HCT116 (cell line): Measurements from ENCODE around the gene LRR1. TPM values are rescaled to one million over a fixed set of nuclear protein-coding genes. Genes with fewer than 3 reads are reported as not detected.
A peak's percentile ranks its signal among the peaks of the same experiment; 100 is the strongest.

Experiments used
- ATAC-seq: fragments of 200-7000 bp; cut with Tn5 transposase; 2 replicates; pipeline ENCODE4 v1.9.1; 2020; ENCODE audit warnings: mild to moderate bottlenecking, moderate library complexity
- BruUV-seq: library from RNA; stranded (reverse); fragments of 400-500 nt; replicated peaks from 2 replicates; lab custom pipeline; 2021; lab: Mats Ljungman, UMichigan
- CTCF ChIA-PET: fragments of 300-600 bp; sonication (Branson Sonifier 250); formaldehyde crosslinking; loops from one replicate; lab custom pipeline; 2021; ENCODE audit warnings: antibody characterized with exemption; lab: Charles Lee
- POLR2A ChIA-PET: fragments of 300-600, 350-600 bp; sonication (Branson Sonifier 250); formaldehyde crosslinking; loops from one replicate; lab custom pipeline; 2021; ENCODE audit warnings: antibody characterized with exemption; lab: Charles Lee
- RAD21 ChIA-PET, 2 experiments: fragments of 300-600 bp; sonication (Branson Sonifier 250); formaldehyde crosslinking; loops; one replicate each; lab custom pipeline; 2023; ENCODE audit warnings: low total read pairs in 2 of 2; ENCODE audit not compliant: uncharacterized antibody in 2 of 2, unreplicated experiment in 2 of 2, low non-redundant PET in 1 of 2; lab: Charles Lee
- DNase-seq: peaks from one replicate; pipeline ENCODE4 v3.0.0-alpha.2; 2010; ENCODE audit warnings: low read depth, low spot score
- H2AFZ ChIP-seq: fragments of 200-600 bp; shearing (Covaris generic), sonication (generic); 2 replicates; pipeline ENCODE4 v1.6.1; 2017; ENCODE audit warnings: low read depth, mixed run types, mixed read lengths, antibody characterized with exemption, low read length; ENCODE audit not compliant: poor library complexity, severe bottlenecking
- H3K27ac ChIP-seq: 2 replicates; pipeline ENCODE4 v1.5.1; 2012; ENCODE audit warnings: low read depth, low read length
- H3K27me3 ChIP-seq: fragments of 200-600 bp; sonication (generic); 2 replicates; pipeline ENCODE4 v1.6.1; 2016; ENCODE audit warnings: mixed run types, low read length, mixed read lengths; ENCODE audit not compliant: insufficient read depth
- H3K36me3 ChIP-seq, 2 experiments: fragments of 200-500 bp in 1 of 2; fragments of 200-600 bp in 1 of 2; sonication (Bioruptor generic) in 1 of 2; sonication (generic) in 1 of 2; 2 replicates each; pipeline versions ENCODE4 v1.5.1 to v1.6.1; 2014 to 2016; ENCODE audit warnings: low read length in 2 of 2, inconsistent platforms in 1 of 2, mixed read lengths in 1 of 2, mixed run types in 1 of 2; ENCODE audit not compliant: insufficient read depth in 2 of 2, control insufficient read depth in 1 of 2
- H3K4me1 ChIP-seq, 2 experiments: fragments of 200-600 bp in 1 of 2; sonication (generic) in 1 of 2; 2 replicates each; pipeline versions ENCODE4 v1.5.1 to v1.6.1; 2012 to 2017; ENCODE audit warnings: low read length in 2 of 2, inconsistent platforms in 1 of 2, mild to moderate bottlenecking in 1 of 2, mixed read lengths in 1 of 2, mixed run types in 1 of 2, moderate library complexity in 1 of 2; ENCODE audit not compliant: insufficient read depth in 2 of 2, control insufficient read depth in 1 of 2
- H3K4me2 ChIP-seq: fragments of 200-600 bp; sonication (generic); 2 replicates; pipeline ENCODE4 v1.6.1; 2017; ENCODE audit warnings: mixed run types, low read length, mixed read lengths
- H3K4me3 ChIP-seq, 2 experiments: fragments of 200-600 bp in 1 of 2; sonication (generic) in 1 of 2; replicated peaks in 1 of 2; 2 replicates each; pipeline ENCODE4 v1.5.1; 2011 to 2016; ENCODE audit warnings: low read length in 2 of 2, control low read depth in 1 of 2, low read depth in 1 of 2, mild to moderate bottlenecking in 1 of 2, mixed read lengths in 1 of 2, mixed run types in 1 of 2
- H3K79me2 ChIP-seq: fragments of 200-600 bp; sonication (generic); 2 replicates; pipeline ENCODE4 v1.6.1; 2017; ENCODE audit warnings: mild to moderate bottlenecking, mixed run types, low read length, moderate library complexity, mixed read lengths; ENCODE audit not compliant: insufficient read depth
- H3K9ac ChIP-seq: fragments of 200-600 bp; sonication (generic); 2 replicates; pipeline ENCODE4 v1.6.1; 2016; ENCODE audit warnings: low read length, mixed read lengths
- H3K9me2 ChIP-seq: fragments of 200-600 bp; sonication (generic), shearing (Covaris generic); 2 replicates; pipeline ENCODE4 v1.6.1; 2017; ENCODE audit warnings: mixed run types, mild to moderate bottlenecking, moderate library complexity; ENCODE audit not compliant: insufficient read depth
- H3K9me3 ChIP-seq, 2 experiments: fragments of 200-500 bp in 1 of 2; fragments of 200-600 bp in 1 of 2; sonication (Bioruptor generic) in 1 of 2; sonication (generic) in 1 of 2; 2 replicates each; pipeline ENCODE4 v1.6.1; 2014 to 2017; ENCODE audit warnings: low read length in 2 of 2, mixed read lengths in 2 of 2, inconsistent platforms in 1 of 2, low read depth in 1 of 2, mild to moderate bottlenecking in 1 of 2, mixed run types in 1 of 2, moderate library complexity in 1 of 2; ENCODE audit not compliant: control insufficient read depth in 1 of 2, insufficient read depth in 1 of 2
- H4K20me1 ChIP-seq: fragments of 200-600 bp; sonication (generic), shearing (Covaris generic); 2 replicates; pipeline ENCODE4 v1.6.1; 2017; ENCODE audit warnings: mixed run types, mild to moderate bottlenecking, moderate library complexity; ENCODE audit not compliant: insufficient read depth
- CBX3 ChIP-seq: IDR thresholded peaks from 2 replicates; pipeline ENCODE4 v1.6.1; 2012; ENCODE audit warnings: low read depth
- CEBPB ChIP-seq: IDR thresholded peaks from 2 replicates; pipeline ENCODE4 v1.6.1; 2012; ENCODE audit warnings: low read depth
- EGR1 ChIP-seq: IDR thresholded peaks from 2 replicates; pipeline ENCODE4 v1.6.1; 2012; ENCODE audit warnings: low read depth
- ELF1 ChIP-seq: IDR thresholded peaks from 2 replicates; pipeline ENCODE4 v1.6.1; 2012; ENCODE audit warnings: low read depth, borderline replicate concordance
- EZH2phosphoT487 ChIP-seq: fragments of 200-600 bp; IDR thresholded peaks from 2 replicates; pipeline ENCODE4 v1.6.1; 2018; ENCODE audit warnings: antibody characterized with exemption, borderline replicate concordance
- FOSL1 ChIP-seq: IDR thresholded peaks from 2 replicates; pipeline ENCODE4 v1.6.1; 2012; ENCODE audit warnings: low read depth
- POLR2AphosphoS5 ChIP-seq: IDR thresholded peaks from 2 replicates; pipeline ENCODE4 v1.6.1; 2011; ENCODE audit warnings: mild to moderate bottlenecking, low read depth, low read length, moderate library complexity
- RAD21 ChIP-seq: IDR thresholded peaks from 2 replicates; pipeline ENCODE4 v1.6.1; 2012; ENCODE audit warnings: low read depth, mild to moderate bottlenecking
- TCF7L2 ChIP-seq: IDR thresholded peaks from 2 replicates; pipeline ENCODE4 v1.7.0; 2011; ENCODE audit warnings: borderline replicate concordance, inconsistent platforms; ENCODE audit not compliant: insufficient read depth, insufficient read length; ENCODE audit errors: extremely low read depth
- ZFX ChIP-seq: fragments of 450-650 bp; IDR thresholded peaks from 2 replicates; pipeline ENCODE4 v1.6.1; 2017
- intact Hi-C: fragments of 100-400 bp; cut with micrococcal nuclease; formaldehyde crosslinking; loops from 2 replicates; pipeline ENCODE4 v1.10.0; 2022
- total RNA-seq: library from RNA; stranded (reverse); gene quantifications from one replicate; pipeline ENCODE4 v1.2.1, GENCODE V29; 2021; ENCODE audit not compliant: unreplicated experiment
- TF ChIP-seq, protein P1 (sequence below), 3 experiments: fragments of 200-600 bp in 1 of 3; sonication (generic) in 1 of 3; IDR thresholded peaks in 2 of 3; conservative IDR thresholded peaks in 1 of 3; 2 replicates each; pipeline ENCODE4 v1.5.1; 2012 to 2017; ENCODE audit warnings: low read depth in 2 of 3, low read length in 2 of 3, antibody characterized with exemption in 1 of 3, borderline replicate concordance in 1 of 3, control low read depth in 1 of 3, mild to moderate bottlenecking in 1 of 3, mixed read lengths in 1 of 3, mixed run types in 1 of 3, moderate library complexity in 1 of 3; ENCODE audit not compliant: insufficient read depth in 1 of 3

The LRR1 gene
- total RNA-seq, 1 experiment from 2014 or later = 34.6 TPM

DNA sequence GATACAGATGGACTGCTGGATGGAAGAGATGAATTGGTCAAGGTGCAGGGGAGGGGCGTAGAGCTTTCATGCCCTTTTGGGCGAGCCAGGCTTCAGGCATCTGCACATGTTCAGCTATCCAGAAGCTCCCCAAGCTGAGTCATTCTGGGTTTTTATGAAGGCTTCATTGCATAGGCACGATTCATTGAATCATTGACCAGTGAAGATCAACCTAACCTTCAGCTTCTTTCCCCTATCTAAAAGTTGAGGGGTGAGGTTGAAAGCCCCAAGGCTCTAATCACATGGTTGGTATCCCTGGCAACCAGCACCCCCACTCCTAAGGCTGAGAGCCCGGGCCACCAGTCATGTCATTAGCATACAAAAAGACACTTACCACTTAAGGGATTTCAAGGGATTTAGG, 48.9 kb upstream of the LRR1 start:
- Histone ChIP-seq H3K4me3 (no peak overlapping the region), H3K27me3 (no peaks in the 10 kb centered on the region), H3K4me2 (peak overlapping the region; percentile 26), H2AFZ (no peak overlapping the region), H3K9me3 (no peaks in the 10 kb centered on the region), H3K4me1 (peaks cover 0 to 12% of the 10 kb centered on the region in 2 experiments; a peak in 3 of 4 replicates), H4K20me1 (no peaks in the 10 kb centered on the region), H3K9ac (no peak overlapping the region), H3K27ac (no peak overlapping the region), H3K36me3 (no peaks in the 10 kb centered on the region), H3K79me2 (no peaks in the 10 kb centered on the region), H3K9me2 (no peaks in the 10 kb centered on the region)
- ATAC-seq (no peak; the same call in 1 of the 2 replicates), DNase-seq (no peak)
- no TSS peak for BruUV-seq
- TF ChIP-seq FOSL1 (no peak), EGR1 (no peak), CBX3 (no peak)
- intact Hi-C loops = no loop called here
- ChIA-PET RAD21 (no interaction called here), POLR2A (no interaction called here), CTCF (interaction anchor here (0.9 to 2.9 kb wide), 4 partner anchors 12 to 1632 kb away, joined by 4 to 43 read pairs (median 4); no protein-coding TSS in a partner anchor)

DNA sequence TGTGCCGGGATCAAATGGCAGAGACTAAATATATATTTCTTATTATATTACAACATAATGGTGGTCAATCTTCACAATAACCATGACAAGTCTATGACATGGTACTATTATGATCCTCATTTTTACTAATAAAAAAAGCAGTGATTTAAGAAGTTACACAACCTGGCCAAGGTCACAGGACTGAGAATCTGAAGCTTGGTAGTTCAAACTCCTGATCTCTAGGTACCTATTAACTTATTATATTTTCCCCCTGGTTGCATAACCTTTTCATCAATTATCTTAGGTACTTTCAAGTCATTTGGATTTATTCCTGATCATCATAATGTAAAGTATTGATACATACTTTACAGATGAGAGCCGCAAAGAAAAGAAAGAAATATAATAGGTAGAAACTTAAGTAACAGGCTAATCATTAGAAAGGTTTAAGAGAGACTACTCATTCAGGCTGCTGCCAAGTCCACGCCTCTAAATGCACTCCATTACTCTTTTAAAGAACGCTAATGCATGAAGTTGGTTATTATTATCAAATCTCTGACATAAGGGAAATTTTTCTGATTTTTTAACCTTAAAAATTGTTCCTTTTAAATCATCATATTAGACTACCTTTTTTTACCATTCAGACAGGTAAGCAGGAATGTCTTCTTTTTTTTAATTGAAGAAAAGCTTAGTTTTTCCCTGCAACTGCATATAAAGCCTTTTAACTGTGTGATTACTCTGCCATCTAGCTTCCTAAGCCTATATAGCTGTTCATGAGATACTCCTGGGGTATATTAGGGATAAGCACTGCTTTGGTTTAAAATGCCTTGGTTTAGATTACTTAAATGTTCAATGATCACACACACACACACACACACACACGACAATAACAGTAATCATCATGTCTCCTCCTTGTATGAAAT, 48.2 kb upstream of the LRR1 start:
- intact Hi-C loops = no loop called here
- Histone ChIP-seq H3K36me3 (no peaks in the 10 kb centered on the region), H3K27ac (no peak overlapping the region), H3K9me3 (no peaks in the 10 kb centered on the region), H3K27me3 (no peaks in the 10 kb centered on the region), H2AFZ (no peak overlapping the region), H3K79me2 (no peaks in the 10 kb centered on the region)
- ChIA-PET POLR2A (no interaction called here), CTCF (interaction anchor here (0.9 to 2.9 kb wide), 7 partner anchors 13 to 1633 kb away, joined by 3 to 43 read pairs (median 4); no protein-coding TSS in a partner anchor)
- TF ChIP-seq EZH2phosphoT487 (no peak), TCF7L2 (no peak), CEBPB (no peak), FOSL1 (no peak), ZFX (no peak), RAD21 (peak; percentile 60), ELF1 (no peak), CBX3 (no peak), POLR2AphosphoS5 (no peak)
- TF ChIP-seq, protein P1, sequence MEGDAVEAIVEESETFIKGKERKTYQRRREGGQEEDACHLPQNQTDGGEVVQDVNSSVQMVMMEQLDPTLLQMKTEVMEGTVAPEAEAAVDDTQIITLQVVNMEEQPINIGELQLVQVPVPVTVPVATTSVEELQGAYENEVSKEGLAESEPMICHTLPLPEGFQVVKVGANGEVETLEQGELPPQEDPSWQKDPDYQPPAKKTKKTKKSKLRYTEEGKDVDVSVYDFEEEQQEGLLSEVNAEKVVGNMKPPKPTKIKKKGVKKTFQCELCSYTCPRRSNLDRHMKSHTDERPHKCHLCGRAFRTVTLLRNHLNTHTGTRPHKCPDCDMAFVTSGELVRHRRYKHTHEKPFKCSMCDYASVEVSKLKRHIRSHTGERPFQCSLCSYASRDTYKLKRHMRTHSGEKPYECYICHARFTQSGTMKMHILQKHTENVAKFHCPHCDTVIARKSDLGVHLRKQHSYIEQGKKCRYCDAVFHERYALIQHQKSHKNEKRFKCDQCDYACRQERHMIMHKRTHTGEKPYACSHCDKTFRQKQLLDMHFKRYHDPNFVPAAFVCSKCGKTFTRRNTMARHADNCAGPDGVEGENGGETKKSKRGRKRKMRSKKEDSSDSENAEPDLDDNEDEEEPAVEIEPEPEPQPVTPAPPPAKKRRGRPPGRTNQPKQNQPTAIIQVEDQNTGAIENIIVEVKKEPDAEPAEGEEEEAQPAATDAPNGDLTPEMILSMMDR (IDR thresholded peaks at IDR 0.05 in 2 of 3, conservative IDR thresholded peaks at IDR 0.05 in 1 of 3; ENCODE audit: borderline replicate concordance in 1 of 3, insufficient read depth in 1 of 3, low read depth in 2 of 3, low read length in 2 of 3) = peak; percentile 24 to 59 (median 43); a peak in 4 of 6 replicates
- TF ChIP-seq, all 23 proteins: peak for 2
- H3K4me1 ChIP-seq = peaks cover 0 to 12% of the 10 kb centered on the region in 2 experiments; a peak in 3 of 4 replicates
- DNase-seq (peak; percentile 8), ATAC-seq (peak; percentile 66)
- BruUV-seq = no TSS peak
- no peak overlapping the region for H3K9ac ChIP-seq
- no peaks in the 10 kb centered on the region for H4K20me1 ChIP-seq
- no peak overlapping the region for H3K4me3 ChIP-seq
- no peak overlapping the region for H3K4me2 ChIP-seq
- no peaks in the 10 kb centered on the region for H3K9me2 ChIP-seq
- RAD21 ChIA-PET = interaction anchor here in 1 of 2 experiments (0.6 to 0.9 kb wide), 2 partner anchors 80 to 89 kb away, joined by 3 to 6 read pairs; no protein-coding TSS in a partner anchor
